Measurements from ENCODE around the gene CHST13.
"Not testable (repeated sequence)": the region's sequence is repeated elsewhere in the genome, so short reads cannot be mapped to it uniquely, and the experiment has no call there.

Gene CHST13

GRCh38 chr3:126582311-126582710 lies 58.4 kb downstream of the CHST13 start:
- no peaks in the 10 kb centered on the region for H3K27me3 ChIP-seq (ENCODE audit: control insufficient read depth in 1 of 2, insufficient read depth in 2 of 2, low read length in 2 of 2)
- no peak overlapping the region for H3K9ac ChIP-seq (ENCODE audit: low read depth in 1 of 2, low read length in 2 of 2)
- no peaks in the 10 kb centered on the region for H3K9me3 ChIP-seq (ENCODE audit: control insufficient read depth in 1 of 2, low read length in 2 of 2)
- H3K27ac ChIP-seq (ENCODE audit: low read depth, low read length), result no peak overlapping the region
- no peak overlapping the region for H3K4me3 ChIP-seq (ENCODE audit: low read depth in 1 of 2, low read length in 2 of 2)
- H3K4me1 ChIP-seq (ENCODE audit: control insufficient read depth in 1 of 2, insufficient read depth in 2 of 2, low read length in 2 of 2), result no peaks in the 10 kb centered on the region
- H3K36me3 ChIP-seq (ENCODE audit: control insufficient read depth in 1 of 2, insufficient read depth in 2 of 2, low read length in 2 of 2), result no peaks in the 10 kb centered on the region

GRCh38 chr3:126591515-126591914 lies 67.6 kb downstream of the CHST13 start:
- not testable (repeated sequence) for H3K27ac ChIP-seq (ENCODE audit: low read depth, low read length); H3K4me1 ChIP-seq (ENCODE audit: control insufficient read depth in 1 of 2, insufficient read depth in 2 of 2, low read length in 2 of 2); H3K9me3 ChIP-seq (ENCODE audit: control insufficient read depth in 1 of 2, low read length in 2 of 2); H3K36me3 ChIP-seq (ENCODE audit: control insufficient read depth in 1 of 2, insufficient read depth in 2 of 2, low read length in 2 of 2); H3K27me3 ChIP-seq (ENCODE audit: control insufficient read depth in 1 of 2, insufficient read depth in 2 of 2, low read length in 2 of 2); H3K9ac ChIP-seq (ENCODE audit: low read depth in 1 of 2, low read length in 2 of 2); H3K4me3 ChIP-seq (ENCODE audit: low read depth in 1 of 2, low read length in 2 of 2)
